AG08396 (cell line): ENCODE data around the gene FZR1.
A peak's percentile ranks its signal among the peaks of the same experiment; 100 is the strongest.

Source experiments
- DNase-seq: peaks from one replicate; pipeline ENCODE4 v3.0.0; 2012; ENCODE audit warnings: low spot score, mixed read lengths

The FZR1 gene

GRCh38 chr19:3505598-3506383 lies at the start of gene FZR1:
TSS of gene FZR1 (plus strand) at chr19:3506311. CDS start at chr19:3522990, 16,679 bp downstream.
- peak; percentile 100 for DNase-seq

- no peak for DNase-seq
Measured at GRCh38 chr19:3456925-3457527, 49.1 kb upstream of the FZR1 start.

- no peak for DNase-seq
Measured at GRCh38 chr19:3457528-3458228, 48.4 kb upstream of the FZR1 start.

GRCh38 chr19:3458229-3459088 lies 47.7 kb upstream of the FZR1 start:
- no peak for DNase-seq

- peak; percentile 96 for DNase-seq
Measured at GRCh38 chr19:3459089-3459881, 46.8 kb upstream of the FZR1 start.

GRCh38 chr19:3459965-3460582 lies 46.0 kb upstream of the FZR1 start:
- DNase-seq = no peak

GRCh38 chr19:3462991-3463713 lies 43.0 kb upstream of the FZR1 start:
- no peak for DNase-seq

- DNase-seq = no peak
Measured at GRCh38 chr19:3463714-3464586, 42.2 kb upstream of the FZR1 start.

- DNase-seq = no peak
Measured at GRCh38 chr19:3464587-3465235, 41.4 kb upstream of the FZR1 start.

- no peak for DNase-seq
Measured at GRCh38 chr19:3465552-3465951, 40.6 kb upstream of the FZR1 start.

GRCh38 chr19:3466635-3467034 lies 39.5 kb upstream of the FZR1 start:
- no peak for DNase-seq

- no peak for DNase-seq
Measured at GRCh38 chr19:3467437-3468198, 38.5 kb upstream of the FZR1 start.

GRCh38 chr19:3468211-3468610 lies 37.9 kb upstream of the FZR1 start:
- DNase-seq = no peak

- no peak for DNase-seq
Measured at GRCh38 chr19:3469638-3470499, 36.2 kb upstream of the FZR1 start.

- DNase-seq = no peak
Measured at GRCh38 chr19:3470500-3471128, 35.5 kb upstream of the FZR1 start.

GRCh38 chr19:3471954-3472655 lies 34.0 kb upstream of the FZR1 start:
- peak; percentile 66 for DNase-seq
